ENCODE data around the gene PLXDC1.

Gene PLXDC1

DNA sequence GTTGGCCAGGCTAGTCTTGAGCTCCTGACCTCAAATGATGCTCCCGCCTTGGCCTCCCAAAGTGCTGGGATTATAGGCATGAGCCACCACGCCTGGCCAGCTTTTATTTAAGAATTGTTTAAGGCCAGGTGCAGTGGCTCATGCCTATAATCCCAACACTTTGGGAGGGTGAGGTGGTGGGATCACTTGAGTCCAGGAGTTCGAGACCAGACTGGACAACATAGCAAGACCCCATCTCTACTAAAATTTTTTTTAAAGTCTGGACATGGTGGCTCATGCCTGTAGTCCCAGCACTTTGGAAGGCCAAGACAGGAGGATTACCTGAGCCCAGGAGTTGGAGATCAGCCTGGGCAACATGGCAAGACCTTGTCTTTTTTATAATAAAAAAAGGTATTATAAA, 5.2 kb downstream of the PLXDC1 start:
- TF ChIP-seq, protein P1, sequence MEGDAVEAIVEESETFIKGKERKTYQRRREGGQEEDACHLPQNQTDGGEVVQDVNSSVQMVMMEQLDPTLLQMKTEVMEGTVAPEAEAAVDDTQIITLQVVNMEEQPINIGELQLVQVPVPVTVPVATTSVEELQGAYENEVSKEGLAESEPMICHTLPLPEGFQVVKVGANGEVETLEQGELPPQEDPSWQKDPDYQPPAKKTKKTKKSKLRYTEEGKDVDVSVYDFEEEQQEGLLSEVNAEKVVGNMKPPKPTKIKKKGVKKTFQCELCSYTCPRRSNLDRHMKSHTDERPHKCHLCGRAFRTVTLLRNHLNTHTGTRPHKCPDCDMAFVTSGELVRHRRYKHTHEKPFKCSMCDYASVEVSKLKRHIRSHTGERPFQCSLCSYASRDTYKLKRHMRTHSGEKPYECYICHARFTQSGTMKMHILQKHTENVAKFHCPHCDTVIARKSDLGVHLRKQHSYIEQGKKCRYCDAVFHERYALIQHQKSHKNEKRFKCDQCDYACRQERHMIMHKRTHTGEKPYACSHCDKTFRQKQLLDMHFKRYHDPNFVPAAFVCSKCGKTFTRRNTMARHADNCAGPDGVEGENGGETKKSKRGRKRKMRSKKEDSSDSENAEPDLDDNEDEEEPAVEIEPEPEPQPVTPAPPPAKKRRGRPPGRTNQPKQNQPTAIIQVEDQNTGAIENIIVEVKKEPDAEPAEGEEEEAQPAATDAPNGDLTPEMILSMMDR (conservative IDR thresholded peaks at IDR 0.05; ENCODE audit: low read depth): no peak
- no peak for DNase-seq (ENCODE audit: low spot score)
- H3K27ac ChIP-seq: no peak overlapping the region
- ChIA-PET POLR2A (ENCODE audit: low non-redundant PET) (no interaction called here), CTCF (no interaction called here)

- DNase-seq (ENCODE audit: low spot score): no peak
- CTCF ChIA-PET: interaction anchor here (0.5 to 1.2 kb wide), 2 partner anchors 11 to 162 kb away, joined by 4 to 5 read pairs; no protein-coding TSS in a partner anchor
- TF ChIP-seq, protein P1 (conservative IDR thresholded peaks at IDR 0.05; ENCODE audit: low read depth): no peak
- peak overlapping the region; percentile 70 for H3K27ac ChIP-seq
- POLR2A ChIA-PET (ENCODE audit: low non-redundant PET): interaction anchor here (0.5 kb wide), 1 partner anchor 89 kb away, joined by 6 read pairs; no protein-coding TSS in a partner anchor
These were observed 6.3 kb downstream of the PLXDC1 start for GRCh38 chr17:39145143-39145542.

DNA sequence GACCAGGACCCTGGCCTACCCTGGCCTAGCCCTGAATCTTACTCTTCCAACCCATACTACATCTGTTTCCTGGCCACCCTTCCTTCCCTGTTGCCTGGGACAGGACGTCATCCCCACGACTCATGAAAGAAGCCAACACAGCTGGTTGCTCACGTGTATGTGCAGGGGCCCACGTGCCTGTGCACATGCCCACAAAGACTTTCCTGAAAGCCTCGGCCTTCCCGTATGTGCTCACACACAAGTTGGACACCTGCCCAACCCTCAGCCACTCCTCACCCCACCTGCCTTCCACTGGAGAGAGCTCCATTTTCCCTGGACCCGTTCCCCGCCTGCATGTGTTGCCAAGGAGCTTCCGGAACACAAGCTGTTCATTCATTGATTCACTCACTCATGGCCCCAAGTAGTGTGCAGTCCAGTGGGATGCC, 7.0 kb downstream of the PLXDC1 start:
- peak overlapping the region; percentile 70 for H3K27ac ChIP-seq
- TF ChIP-seq, protein P1 (conservative IDR thresholded peaks at IDR 0.05; ENCODE audit: low read depth): no peak
- POLR2A ChIA-PET (ENCODE audit: low non-redundant PET): interaction anchor here (0.5 kb wide), 1 partner anchor 88 kb away, joined by 6 read pairs; no protein-coding TSS in a partner anchor
- CTCF ChIA-PET: interaction anchor here (1.2 to 1.3 kb wide), 2 partner anchors 8 to 161 kb away, joined by 5 read pairs; no protein-coding TSS in a partner anchor
- peak; percentile 70 for DNase-seq (ENCODE audit: low spot score)

- TF ChIP-seq, protein P1 (conservative IDR thresholded peaks at IDR 0.05; ENCODE audit: low read depth): no peak
- ChIA-PET POLR2A (ENCODE audit: low non-redundant PET) (no interaction called here), CTCF (interaction anchor here (0.6 to 1.3 kb wide), 2 partner anchors 9 to 30 kb away, joined by 4 to 5 read pairs; no protein-coding TSS in a partner anchor)
- peak overlapping the region; percentile 70 for H3K27ac ChIP-seq
- DNase-seq (ENCODE audit: low spot score): no peak
These were observed 7.8 kb downstream of the PLXDC1 start for GRCh38 chr17:39143552-39144093.

DNA sequence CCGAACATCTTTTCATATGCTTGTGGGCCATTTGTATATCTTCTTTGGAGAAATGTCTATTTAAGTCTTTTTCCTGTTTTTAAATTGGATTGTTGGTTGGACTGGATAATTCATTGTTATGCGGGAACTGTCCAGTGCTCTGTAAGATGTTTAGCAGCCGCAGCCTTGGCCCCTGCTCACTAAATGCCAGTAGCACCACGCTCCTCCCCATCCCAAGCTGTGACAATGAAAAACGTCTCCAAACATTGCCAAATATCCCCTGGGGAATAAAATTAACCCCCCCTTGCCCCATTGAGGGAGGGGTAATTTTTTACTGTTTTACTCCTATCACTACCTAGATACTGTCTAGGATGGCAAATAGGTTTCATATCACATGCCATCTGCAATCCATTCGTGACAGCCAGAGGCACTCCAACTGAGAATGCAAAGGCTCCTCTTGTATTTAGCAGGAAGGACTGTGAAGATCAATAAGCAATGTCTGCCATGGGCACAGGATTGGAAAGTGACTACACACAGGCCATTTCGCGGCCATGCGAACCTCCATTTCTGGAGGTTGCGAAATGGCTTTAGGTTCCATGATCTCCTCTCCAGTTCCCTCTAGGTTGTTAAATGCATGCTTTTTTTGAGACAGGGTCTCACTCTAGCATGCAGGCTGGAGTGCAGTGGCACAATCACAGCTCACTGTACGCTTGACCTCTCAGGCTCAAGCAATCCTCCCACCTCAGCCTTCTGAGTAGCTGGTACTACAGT, 9.3 kb downstream of the PLXDC1 start:
- ChIA-PET POLR2A (ENCODE audit: low non-redundant PET) (no interaction called here), CTCF (no interaction called here)
- no peak overlapping the region for H3K27ac ChIP-seq
- DNase-seq (ENCODE audit: low spot score): no peak
- TF ChIP-seq, protein P1 (conservative IDR thresholded peaks at IDR 0.05; ENCODE audit: low read depth): no peak

DNA sequence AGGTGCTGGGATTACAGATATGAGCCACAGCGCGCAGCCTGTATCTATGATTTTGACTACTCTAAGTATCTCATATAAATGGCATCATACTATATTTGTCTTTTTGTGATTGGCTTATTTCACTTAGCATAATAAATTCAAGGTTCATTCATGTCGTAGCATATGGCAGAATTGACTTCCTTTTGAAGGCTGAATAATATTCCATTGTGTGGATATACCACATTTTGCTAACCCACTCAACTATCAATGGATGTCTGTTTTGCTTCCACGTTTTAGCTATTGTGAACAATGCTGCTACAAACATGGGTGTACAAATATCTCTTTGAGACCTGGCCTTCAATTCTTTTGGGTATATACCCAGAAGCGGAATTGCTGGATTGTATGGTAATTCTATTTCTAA, 10.1 kb downstream of the PLXDC1 start:
- TF ChIP-seq, protein P1 (conservative IDR thresholded peaks at IDR 0.05; ENCODE audit: low read depth): no peak
- POLR2A ChIA-PET (ENCODE audit: low non-redundant PET): no interaction called here
- CTCF ChIA-PET: no interaction called here
- DNase-seq (ENCODE audit: low spot score): no peak
- no peak overlapping the region for H3K27ac ChIP-seq

Data from RWPE1 (cell line).